Measurements from ENCODE around the gene FCAMR. TPM values are rescaled to one million over a fixed set of nuclear protein-coding genes. Genes with fewer than 3 reads are reported as not detected.

The FCAMR gene
- total and polyA plus RNA-seq, 4 donors, result 0.14 to 0.59 (median 0.39) TPM

- Histone ChIP-seq H3K9me3 (ENCODE audit: control insufficient read depth in 4 of 4, low read length in 3 of 4) (peaks cover 0 to 2% (median 0%) of the 10 kb centered on the region in 4 donors), H3K4me1 (ENCODE audit: control insufficient read depth in 4 of 4, insufficient read depth in 4 of 4, low read length in 3 of 4) (peaks cover 21 to 76% (median 70%) of the 10 kb centered on the region in 4 donors), H3K27ac (ENCODE audit: low read depth in 1 of 2, low read length in 2 of 2) (peak overlapping the region in 1 of 2 donors; percentile 46), H3K4me3 (ENCODE audit: low read depth in 1 of 3, low read length in 3 of 3) (no peak overlapping the region), H3K9ac (ENCODE audit: low read depth in 1 of 2, low read length in 2 of 2) (no peak overlapping the region), H3K27me3 (ENCODE audit: control insufficient read depth in 4 of 4, insufficient read depth in 4 of 4, low read length in 3 of 4) (no peaks in the 10 kb centered on the region), H3K36me3 (ENCODE audit: control insufficient read depth in 4 of 4, insufficient read depth in 3 of 4, low read depth in 1 of 4, low read length in 3 of 4) (no peaks in the 10 kb centered on the region)
- WGBS, result 77% methylated on average over 3 of the region's 3 CpGs
- DNase-seq (ENCODE audit: low spot score), result no peak
- TF ChIP-seq MAX (IDR thresholded peaks at IDR 0.05) (no peak), NR2F2 (IDR thresholded peaks at IDR 0.05) (no peak), EGR1 (IDR thresholded peaks at IDR 0.05; ENCODE audit: low read depth in 2 of 2) (no peak), RXRA (IDR thresholded peaks at IDR 0.05) (no peak), YY1 (IDR thresholded peaks at IDR 0.05) (no peak), FOXA1 (IDR thresholded peaks at IDR 0.05) (no peak), JUND (IDR thresholded peaks at IDR 0.05) (no peak)
These were observed 17.1 kb downstream of the FCAMR start for GRCh38 chr1:206953126-206953525.

DNA sequence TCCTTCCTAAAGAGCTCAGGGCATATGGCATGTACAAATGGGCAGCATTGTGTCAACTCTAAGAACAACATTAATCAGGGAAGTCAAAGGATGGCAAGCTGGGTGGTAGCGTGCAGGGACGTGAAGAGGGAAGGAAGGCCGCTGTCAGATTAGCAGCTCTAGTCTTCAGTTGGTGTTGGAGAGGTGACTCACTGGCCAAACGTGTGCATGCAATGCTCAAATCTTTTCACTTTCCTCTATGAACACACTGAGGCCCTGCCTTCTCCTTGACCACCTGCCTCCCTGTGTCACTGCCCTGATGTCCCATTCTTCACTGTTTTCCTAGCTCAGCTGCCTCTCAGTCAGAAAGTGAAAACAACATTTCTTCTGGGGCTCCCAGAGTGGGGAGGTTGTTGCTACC is 18.1 kb downstream of the FCAMR start:
- H3K36me3 ChIP-seq (ENCODE audit: control insufficient read depth in 4 of 4, insufficient read depth in 3 of 4, low read depth in 1 of 4, low read length in 3 of 4), result no peaks in the 10 kb centered on the region
- H3K27me3 ChIP-seq (ENCODE audit: control insufficient read depth in 4 of 4, insufficient read depth in 4 of 4, low read length in 3 of 4), result no peaks in the 10 kb centered on the region
- peaks cover 0 to 2% (median 0%) of the 10 kb centered on the region in 4 donors for H3K9me3 ChIP-seq (ENCODE audit: control insufficient read depth in 4 of 4, low read length in 3 of 4)
- no peak overlapping the region for H3K4me3 ChIP-seq (ENCODE audit: low read depth in 1 of 3, low read length in 3 of 3)
- H3K9ac ChIP-seq (ENCODE audit: low read depth in 1 of 2, low read length in 2 of 2), result no peak overlapping the region
- peaks cover 21 to 78% (median 70%) of the 10 kb centered on the region in 4 donors for H3K4me1 ChIP-seq (ENCODE audit: control insufficient read depth in 4 of 4, insufficient read depth in 4 of 4, low read length in 3 of 4)
- no peak for TF ChIP-seq FOXA1 (IDR thresholded peaks at IDR 0.05)
- no peak for TF ChIP-seq TAF1 (conservative IDR thresholded peaks at IDR 0.05)
- TF ChIP-seq RAD21 (IDR thresholded peaks at IDR 0.05), result no peak
- no peak for TF ChIP-seq MAX (IDR thresholded peaks at IDR 0.05)
- TF ChIP-seq ATF3 (IDR thresholded peaks at IDR 0.05), result no peak
- no peak for DNase-seq (ENCODE audit: low spot score)
- H3K27ac ChIP-seq (ENCODE audit: low read depth in 1 of 2, low read length in 2 of 2), result peak overlapping the region; percentile 53 to 85
- 57% methylated on average over 4 of the region's 4 CpGs for WGBS

DNA sequence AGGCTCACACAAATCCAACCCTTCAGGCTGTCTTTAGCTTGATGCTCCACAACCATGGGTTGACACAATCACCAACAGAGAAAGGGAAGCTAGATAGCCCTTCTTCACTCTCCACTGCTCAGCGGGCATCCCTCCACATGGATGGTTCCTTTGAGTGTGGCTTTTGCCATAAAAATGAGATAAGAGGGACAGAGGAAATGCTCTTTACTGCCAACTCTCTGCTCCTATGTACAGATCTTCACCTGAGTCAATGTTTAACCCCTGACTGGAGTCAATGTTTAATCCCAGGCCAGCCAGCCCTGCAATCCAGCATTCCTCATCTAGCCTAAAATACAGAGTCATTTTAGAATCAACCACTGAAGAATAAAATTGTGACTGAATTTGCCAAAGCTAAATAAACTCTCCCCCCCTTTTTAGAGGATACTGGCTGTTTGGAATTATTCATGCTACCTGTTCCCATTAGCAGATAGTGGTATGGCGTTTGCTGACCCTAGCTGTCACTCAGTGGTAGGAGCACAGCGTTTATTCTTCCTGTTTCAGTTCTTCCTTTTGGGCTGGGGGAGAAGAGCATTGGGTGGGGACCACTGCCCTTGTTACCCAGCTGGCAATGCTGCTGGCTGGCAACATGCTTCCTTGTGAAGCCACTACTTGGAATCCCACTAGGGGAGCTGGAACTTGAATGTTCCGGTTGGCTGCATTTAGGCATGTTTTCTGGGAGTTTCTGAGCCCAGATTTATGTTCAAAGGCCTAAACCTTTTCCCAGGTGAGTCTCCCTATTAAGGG is 18.8 kb downstream of the FCAMR start:
- H3K27ac ChIP-seq (ENCODE audit: low read depth in 1 of 2, low read length in 2 of 2), result peak overlapping the region; percentile 53 to 85
- peaks cover 21 to 80% (median 70%) of the 10 kb centered on the region in 4 donors for H3K4me1 ChIP-seq (ENCODE audit: control insufficient read depth in 4 of 4, insufficient read depth in 4 of 4, low read length in 3 of 4)
- DNase-seq (ENCODE audit: low spot score), result no peak
- H3K9ac ChIP-seq (ENCODE audit: low read depth in 1 of 2, low read length in 2 of 2), result no peak overlapping the region
- H3K36me3 ChIP-seq (ENCODE audit: control insufficient read depth in 4 of 4, insufficient read depth in 3 of 4, low read depth in 1 of 4, low read length in 3 of 4), result no peaks in the 10 kb centered on the region
- peaks cover 0 to 2% (median 0%) of the 10 kb centered on the region in 4 donors for H3K9me3 ChIP-seq (ENCODE audit: control insufficient read depth in 4 of 4, low read length in 3 of 4)
- H3K4me3 ChIP-seq (ENCODE audit: low read depth in 1 of 3, low read length in 3 of 3), result no peak overlapping the region
- H3K27me3 ChIP-seq (ENCODE audit: control insufficient read depth in 4 of 4, insufficient read depth in 4 of 4, low read length in 3 of 4), result no peaks in the 10 kb centered on the region
- WGBS, result 24% methylated on average over 4 of the region's 4 CpGs
- TF ChIP-seq EGR1 (IDR thresholded peaks at IDR 0.05; ENCODE audit: low read depth in 2 of 2) (peak in 1 of 2 donors; percentile 18), MAX (IDR thresholded peaks at IDR 0.05) (peak; percentile 67), FOXA2 (IDR thresholded peaks at IDR 0.05) (peak; percentile 80), GABPA (IDR thresholded peaks at IDR 0.05 in 1 of 2, conservative IDR thresholded peaks at IDR 0.05 in 1 of 2) (peak in 1 of 2 donors; percentile 32), SP1 (IDR thresholded peaks at IDR 0.05) (peak; percentile 88), RAD21 (IDR thresholded peaks at IDR 0.05) (peak; percentile 24 to 53), RXRA (IDR thresholded peaks at IDR 0.05) (peak; percentile 85 to 90), HNF4G (IDR thresholded peaks at IDR 0.05) (peak; percentile 37), CTCF (IDR thresholded peaks at IDR 0.05; ENCODE audit: low read depth, low read length, missing input control) (no peak), YY1 (IDR thresholded peaks at IDR 0.05) (peak; percentile 58), TAF1 (conservative IDR thresholded peaks at IDR 0.05) (peak; percentile 29), NR2F2 (IDR thresholded peaks at IDR 0.05) (peak; percentile 22), FOXA1 (IDR thresholded peaks at IDR 0.05) (no peak), ATF3 (IDR thresholded peaks at IDR 0.05) (no peak), HNF4A (conservative IDR thresholded peaks at IDR 0.05) (peak; percentile 72 to 78), REST (IDR thresholded peaks at IDR 0.05) (peak; percentile 77)
